H1 (cell line): ENCODE measurements around the gene TSR3. TPM values are rescaled to one million over a fixed set of nuclear protein-coding genes. Genes with fewer than 3 reads are reported as not detected.

Source experiments
- CTCF ChIA-PET: fragments of 300-600 bp; sonication (Branson Sonifier 250); formaldehyde crosslinking; loops from one replicate; lab custom pipeline; 2021; ENCODE audit not compliant: partially characterized antibody; lab: Charles Lee
- POLR2A ChIA-PET: fragments of 300-600 bp; sonication (Branson Sonifier 250); formaldehyde crosslinking; loops from one replicate; lab custom pipeline; 2021; ENCODE audit warnings: inconsistent platforms; ENCODE audit not compliant: partially characterized antibody; lab: Charles Lee
- DNase-seq, 2 experiments: peaks; one replicate each; pipeline versions ENCODE4 v3.0.0 to v3.0.0-alpha.2; 2010 to 2022; ENCODE audit warnings: low spot score in 2 of 2, low read depth in 1 of 2, mixed read lengths in 1 of 2
- FAIRE-seq: peaks from 2 replicates; lab custom pipeline; 2011; peaks lifted over from hg19 to GRCh38; lab: Jason Lieb, UNC
- H2AFZ ChIP-seq: 2 replicates; pipeline ENCODE4 v1.8.1; 2012; ENCODE audit warnings: low read length, inconsistent platforms
- H2AK5ac ChIP-seq: 2 replicates; pipeline ENCODE4 v1.6.1; 2013; ENCODE audit warnings: low read depth, low read length
- H2BK120ac ChIP-seq: replicated peaks from 2 replicates; pipeline ENCODE3; 2013; ENCODE audit warnings: low read depth, low read length, inconsistent platforms
- H2BK12ac ChIP-seq: 2 replicates; pipeline ENCODE4 v1.6.1; 2013; ENCODE audit warnings: low read depth, low read length
- H2BK15ac ChIP-seq: 2 replicates; pipeline ENCODE4 v1.6.1; 2013; ENCODE audit warnings: low read length
- H2BK20ac ChIP-seq: 2 replicates; pipeline ENCODE4 v1.6.1; 2013; ENCODE audit warnings: low read length
- H2BK5ac ChIP-seq: 2 replicates; pipeline ENCODE4 v1.6.1; 2013; ENCODE audit warnings: low read depth, low read length
- H3K14ac ChIP-seq: 2 replicates; pipeline ENCODE4 v1.6.1; 2013; ENCODE audit warnings: inconsistent platforms; ENCODE audit not compliant: insufficient read length
- H3K18ac ChIP-seq: 2 replicates; pipeline ENCODE4 v1.6.1; 2013; ENCODE audit warnings: low read length; ENCODE audit errors: extremely low read depth
- H3K23ac ChIP-seq: 2 replicates; pipeline ENCODE4 v1.6.1; 2013; ENCODE audit warnings: inconsistent platforms; ENCODE audit not compliant: insufficient read length
- H3K23me2 ChIP-seq: 2 replicates; pipeline ENCODE4 v1.6.1; 2013; ENCODE audit warnings: low read depth, low read length
- H3K27ac ChIP-seq: 2 replicates; pipeline ENCODE4 v1.6.1; 2011; ENCODE audit warnings: low read depth, low read length, inconsistent platforms
- H3K27me3 ChIP-seq, 4 experiments: replicated peaks in 1 of 4; 1 replicate in 1 of 4; 2 replicates in 3 of 4; pipeline versions ENCODE4 v1.6.1 to v1.8.1; 2011 to 2013; ENCODE audit warnings: low read length in 3 of 4, mild to moderate bottlenecking in 3 of 4, inconsistent platforms in 2 of 4, mixed read lengths in 2 of 4, moderate library complexity in 1 of 4; ENCODE audit not compliant: control insufficient read depth in 3 of 4, insufficient read depth in 3 of 4; ENCODE audit errors: extremely low read depth in 1 of 4
- H3K36me3 ChIP-seq, 4 experiments: 2 replicates each; pipeline versions ENCODE4 v1.6.1 to v1.8.1; 2011 to 2013; ENCODE audit warnings: mild to moderate bottlenecking in 4 of 4, low read length in 3 of 4, moderate library complexity in 2 of 4, control low read depth in 1 of 4, inconsistent platforms in 1 of 4; ENCODE audit not compliant: insufficient read depth in 4 of 4, control insufficient read depth in 2 of 4
- H3K4ac ChIP-seq: replicated peaks from 2 replicates; pipeline ENCODE3; 2013; ENCODE audit warnings: low read length, low read depth, mixed read lengths, inconsistent platforms; ENCODE audit not compliant: insufficient read length
- H3K4me1 ChIP-seq, 4 experiments: replicated peaks in 1 of 4; 1 replicate in 1 of 4; 2 replicates in 3 of 4; pipeline versions ENCODE4 v1.6.1 to v1.8.1; 2011 to 2013; ENCODE audit warnings: low read length in 3 of 4, inconsistent platforms in 2 of 4, mixed read lengths in 1 of 4; ENCODE audit not compliant: insufficient read depth in 4 of 4, control insufficient read depth in 3 of 4
- H3K4me2 ChIP-seq, 2 experiments: 2 replicates each; pipeline versions ENCODE4 v1.6.1 to v1.8.1; 2011 to 2013; ENCODE audit warnings: low read depth in 2 of 2, low read length in 2 of 2, control low read depth in 1 of 2, inconsistent platforms in 1 of 2, mild to moderate bottlenecking in 1 of 2; ENCODE audit not compliant: insufficient read depth in 1 of 2
- H3K4me3 ChIP-seq, 4 experiments: fragments of 200-600, 300-600 bp in 1 of 4; sonication (generic), shearing (Covaris generic), sonication (Bioruptor Twin) in 1 of 4; 2 replicates each; pipeline versions ENCODE4 v1.5.1 to v1.8.1; 2011 to 2016; ENCODE audit warnings: low read length in 4 of 4, low read depth in 3 of 4, control low read depth in 2 of 4, inconsistent platforms in 2 of 4, mild to moderate bottlenecking in 2 of 4, mixed read lengths in 1 of 4, moderate library complexity in 1 of 4; ENCODE audit not compliant: insufficient read depth in 2 of 4; ENCODE audit errors: extremely low read depth in 1 of 4
- H3K56ac ChIP-seq: replicated peaks from 2 replicates; pipeline ENCODE3; 2013; ENCODE audit warnings: low read depth, mild to moderate bottlenecking, mixed read lengths, low read length, inconsistent platforms; ENCODE audit not compliant: insufficient read length
- H3K79me1 ChIP-seq: 2 replicates; pipeline ENCODE4 v1.6.1; 2013; ENCODE audit warnings: low read depth, low read length, control low read depth
- H3K79me2 ChIP-seq, 2 experiments: 2 replicates each; pipeline versions ENCODE4 v1.6.1 to v1.8.1; 2012 to 2013; ENCODE audit warnings: low read length in 2 of 2, mild to moderate bottlenecking in 2 of 2, inconsistent platforms in 1 of 2; ENCODE audit not compliant: insufficient read depth in 2 of 2, control insufficient read depth in 1 of 2
- H3K9ac ChIP-seq, 4 experiments: replicated peaks in 1 of 4; 1 replicate in 1 of 4; 2 replicates in 3 of 4; pipeline versions ENCODE4 v1.6.1 to v1.8.1; 2011 to 2013; ENCODE audit warnings: low read depth in 3 of 4, low read length in 3 of 4, control low read depth in 2 of 4, mild to moderate bottlenecking in 2 of 4, moderate library complexity in 2 of 4, inconsistent platforms in 1 of 4; ENCODE audit errors: extremely low read depth in 1 of 4
- H3K9me3 ChIP-seq, 2 experiments: 2 replicates each; pipeline versions ENCODE4 v1.6.1 to v1.8.1; 2012 to 2013; ENCODE audit warnings: mild to moderate bottlenecking in 2 of 2, moderate library complexity in 2 of 2, control low read depth in 1 of 2, inconsistent platforms in 1 of 2, low read depth in 1 of 2, low read length in 1 of 2, mixed read lengths in 1 of 2; ENCODE audit not compliant: insufficient read depth in 2 of 2
- H4K20me1 ChIP-seq, 2 experiments: replicated peaks in 1 of 2; 2 replicates each; pipeline versions ENCODE3 to v1.8.1; 2011 to 2013; ENCODE audit warnings: inconsistent platforms in 2 of 2, low read length in 2 of 2, mild to moderate bottlenecking in 1 of 2; ENCODE audit not compliant: insufficient read depth in 2 of 2, control insufficient read depth in 1 of 2
- H4K5ac ChIP-seq: 2 replicates; pipeline ENCODE4 v1.6.1; 2013; ENCODE audit warnings: low read length, low read depth, mixed read lengths, inconsistent platforms; ENCODE audit not compliant: insufficient read length
- H4K8ac ChIP-seq: 2 replicates; pipeline ENCODE4 v1.8.0; 2013; ENCODE audit warnings: mild to moderate bottlenecking, moderate library complexity, low read length, inconsistent platforms; ENCODE audit not compliant: insufficient read depth; ENCODE audit errors: extremely low read depth
- H4K91ac ChIP-seq: replicated peaks from 2 replicates; pipeline ENCODE3; 2013; ENCODE audit warnings: low read length, mixed read lengths, inconsistent platforms; ENCODE audit not compliant: insufficient read length
- PHF8 ChIP-seq: fragments of 200-600 bp; sonication (generic); conservative IDR thresholded peaks from 2 replicates; pipeline ENCODE4 v1.7.1; 2012; ENCODE audit warnings: low read depth, mild to moderate bottlenecking, inconsistent platforms, low read length, moderate library complexity
- SIN3A ChIP-seq, 2 experiments: IDR thresholded peaks in 1 of 2; conservative IDR thresholded peaks in 1 of 2; 2 replicates each; pipeline ENCODE4 v1.6.1; 2011 to 2012; ENCODE audit warnings: low read length in 2 of 2, improper control_type of control experiment in 1 of 2, low read depth in 1 of 2, mild to moderate bottlenecking in 1 of 2
- WGBS, 2 experiments: shearing (Covaris generic) in 1 of 2; methylation state at CpG; one replicate each; pipeline versions ENCODE4 v1.1.6 to v1.1.7; 2013 to 2015; ENCODE audit warnings: low lambda C conversion rate in 2 of 2, mixed read lengths in 2 of 2, inconsistent platforms in 1 of 2, low coverage in 1 of 2, missing lambda C conversion rate in 1 of 2; ENCODE audit not compliant: insufficient replicate concordance in 2 of 2, insufficient coverage in 1 of 2, insufficient read length in 1 of 2; ENCODE audit errors: extremely low coverage in 1 of 2, missing lambda C conversion rate in 1 of 2; 5-methylcytosine and 5-hydroxymethylcytosine counted together
- polyA plus RNA-seq, 7 experiments: library from polyadenylated mRNA; depleted of rRNA in 3 of 7; stranded (reverse) in 5 of 7; unstranded in 2 of 7; fragments of >200 nt in 5 of 7; fragments of 200-250 nt in 2 of 7; gene quantifications; 1 replicate in 5 of 7; 2 replicates in 1 of 7; 4 replicates in 1 of 7; pipeline versions ENCODE4 v1.2.1 to v1.2.3, GENCODE V29; 2011 to 2013; ENCODE audit warnings: missing spikeins in 2 of 7, mixed read lengths in 2 of 7
- total RNA-seq: library from RNA; stranded (reverse); fragmentation: NEBNext Ultra II Directional; extraction: Animal tissue kit (Norgen Biotek cat#: 25700); gene quantifications from 2 replicates; pipeline ENCODE4 v1.2.1, GENCODE V29; 2021
- TF ChIP-seq, protein P1 (sequence below): IDR thresholded peaks from 2 replicates; pipeline ENCODE4 v1.6.1; 2012; ENCODE audit warnings: inconsistent platforms
- TF ChIP-seq, protein P2 (sequence below), 3 experiments: IDR thresholded peaks; 1 replicate in 2 of 3; 2 replicates in 1 of 3; pipeline versions ENCODE4 v1.5.1 to v1.6.1; 2011; ENCODE audit warnings: low read length in 3 of 3, mild to moderate bottlenecking in 3 of 3, inconsistent platforms in 2 of 3, low read depth in 1 of 3, moderate library complexity in 1 of 3; ENCODE audit not compliant: insufficient read depth in 1 of 3; ENCODE audit errors: control extremely low read depth in 1 of 3

Gene TSR3
- total and polyA plus RNA-seq, 2 of the 8 experiments (the other 6 are each of a cell fraction or from before 2014, with no cell fraction given) = 43.1 to 52.3 TPM

DNA sequence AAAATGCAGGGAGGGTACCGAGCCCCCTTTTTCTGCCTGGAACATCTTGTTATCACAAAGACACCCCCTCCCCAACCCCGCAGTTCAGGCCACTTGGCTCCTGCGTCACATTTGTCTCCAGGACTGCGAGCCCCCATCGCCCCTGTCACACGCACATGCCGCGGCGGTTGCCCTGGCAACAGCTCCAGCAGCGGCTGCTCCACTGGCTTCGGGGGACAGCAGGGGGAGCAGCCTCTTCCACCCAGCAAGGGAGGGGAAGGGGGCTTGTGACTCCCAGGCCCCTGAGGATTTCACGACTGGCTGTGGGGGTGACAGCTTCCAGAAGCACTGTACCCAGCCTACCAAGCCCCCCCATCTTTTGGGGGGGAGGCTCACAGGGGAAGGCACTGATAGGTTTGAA is 15.7 kb downstream of the TSR3 start:
- no peaks in the 10 kb centered on the region for H3K36me3 ChIP-seq
- peaks cover 0 to 15% (median 13%) of the 10 kb centered on the region in 4 experiments; a peak in 4 of 7 replicates for H3K4me1 ChIP-seq
- CTCF ChIA-PET = interaction anchor here (0.6 to 5.2 kb wide), 10 partner anchors 9 to 520 kb away, joined by 3 to 43 read pairs (median 4); no protein-coding TSS in a partner anchor
- H3K14ac ChIP-seq = no peak overlapping the region
- no peaks in the 10 kb centered on the region for H3K9me3 ChIP-seq
- no peak overlapping the region for H2BK12ac ChIP-seq
- no peak overlapping the region for H3K27ac ChIP-seq
- H3K79me1 ChIP-seq = no peaks in the 10 kb centered on the region
- WGBS, 2 experiments = 39% methylated on average over 8 of the region's 12 CpGs; no CpG with 5 or more reads in 1 of the 2 experiments
- FAIRE-seq = no peak
- H3K23me2 ChIP-seq = peaks cover 13% of the 10 kb centered on the region; the same call in 1 of the 2 replicates
- no peak overlapping the region for H4K91ac ChIP-seq
- TF ChIP-seq, protein P1, sequence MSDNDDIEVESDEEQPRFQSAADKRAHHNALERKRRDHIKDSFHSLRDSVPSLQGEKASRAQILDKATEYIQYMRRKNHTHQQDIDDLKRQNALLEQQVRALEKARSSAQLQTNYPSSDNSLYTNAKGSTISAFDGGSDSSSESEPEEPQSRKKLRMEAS = 0 out of 2 replicates have a peak, but pooled peaks have one; percentile 27
- TF ChIP-seq, protein P2, sequence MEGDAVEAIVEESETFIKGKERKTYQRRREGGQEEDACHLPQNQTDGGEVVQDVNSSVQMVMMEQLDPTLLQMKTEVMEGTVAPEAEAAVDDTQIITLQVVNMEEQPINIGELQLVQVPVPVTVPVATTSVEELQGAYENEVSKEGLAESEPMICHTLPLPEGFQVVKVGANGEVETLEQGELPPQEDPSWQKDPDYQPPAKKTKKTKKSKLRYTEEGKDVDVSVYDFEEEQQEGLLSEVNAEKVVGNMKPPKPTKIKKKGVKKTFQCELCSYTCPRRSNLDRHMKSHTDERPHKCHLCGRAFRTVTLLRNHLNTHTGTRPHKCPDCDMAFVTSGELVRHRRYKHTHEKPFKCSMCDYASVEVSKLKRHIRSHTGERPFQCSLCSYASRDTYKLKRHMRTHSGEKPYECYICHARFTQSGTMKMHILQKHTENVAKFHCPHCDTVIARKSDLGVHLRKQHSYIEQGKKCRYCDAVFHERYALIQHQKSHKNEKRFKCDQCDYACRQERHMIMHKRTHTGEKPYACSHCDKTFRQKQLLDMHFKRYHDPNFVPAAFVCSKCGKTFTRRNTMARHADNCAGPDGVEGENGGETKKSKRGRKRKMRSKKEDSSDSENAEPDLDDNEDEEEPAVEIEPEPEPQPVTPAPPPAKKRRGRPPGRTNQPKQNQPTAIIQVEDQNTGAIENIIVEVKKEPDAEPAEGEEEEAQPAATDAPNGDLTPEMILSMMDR (IDR thresholded peaks at IDR 0.05; ENCODE audit: control extremely low read depth in 1 of 3, insufficient read depth in 1 of 3, low read depth in 1 of 3, low read length in 3 of 3) = peak in 1 of 3 experiments; percentile 22; a peak in 1 of 4 replicates
- TF ChIP-seq SIN3A (conservative IDR thresholded peaks at IDR 0.05 in 1 of 2, IDR thresholded peaks at IDR 0.05 in 1 of 2; ENCODE audit: low read depth in 1 of 2, low read length in 2 of 2) (0 out of 4 replicates have a peak, but pooled peaks of 1 of the 2 experiments have one; percentile 51), PHF8 (no peak)
- H2BK5ac ChIP-seq = no peak overlapping the region
- no peak overlapping the region for H2BK20ac ChIP-seq
- no peak overlapping the region for H3K18ac ChIP-seq
- no peak overlapping the region for H3K4ac ChIP-seq
- H3K4me2 ChIP-seq = no peak overlapping the region
- H2BK15ac ChIP-seq = no peak overlapping the region
- no peak overlapping the region for H2AFZ ChIP-seq
- no peak overlapping the region for H3K9ac ChIP-seq
- POLR2A ChIA-PET = interaction anchor here (1.0 to 2.6 kb wide), 7 partner anchors 12 to 175 kb away, joined by 3 to 13 read pairs (median 4); no protein-coding TSS in a partner anchor
- no peaks in the 10 kb centered on the region for H3K79me2 ChIP-seq
- peaks cover 19 to 53% (median 40%) of the 10 kb centered on the region in 4 experiments for H3K27me3 ChIP-seq
- no peak for DNase-seq
- no peak overlapping the region for H2AK5ac ChIP-seq
- peaks cover 7 to 21% of the 10 kb centered on the region in 2 experiments for H4K20me1 ChIP-seq
- H2BK120ac ChIP-seq = no peak overlapping the region
- no peak overlapping the region for H3K56ac ChIP-seq
- H3K23ac ChIP-seq = no peak overlapping the region
- H3K4me3 ChIP-seq = no peak overlapping the region
- H4K5ac ChIP-seq = no peak overlapping the region
- peak overlapping the region; percentile 89; the same call in 1 of the 2 replicates for H4K8ac ChIP-seq
